ENCODE data around the gene NDRG3. TPM values are rescaled to one million over a fixed set of nuclear protein-coding genes. Genes with fewer than 3 reads are reported as not detected.

Gene NDRG3
- polyA plus RNA-seq, 1 donor from 2014 or later, result 61.0 TPM

- H2AFZ ChIP-seq (ENCODE audit: low read depth, low read length), result no peak overlapping the region
Observed at GRCh38 chr20:36775196-36775595, 29.3 kb upstream of the NDRG3 start.

DNA sequence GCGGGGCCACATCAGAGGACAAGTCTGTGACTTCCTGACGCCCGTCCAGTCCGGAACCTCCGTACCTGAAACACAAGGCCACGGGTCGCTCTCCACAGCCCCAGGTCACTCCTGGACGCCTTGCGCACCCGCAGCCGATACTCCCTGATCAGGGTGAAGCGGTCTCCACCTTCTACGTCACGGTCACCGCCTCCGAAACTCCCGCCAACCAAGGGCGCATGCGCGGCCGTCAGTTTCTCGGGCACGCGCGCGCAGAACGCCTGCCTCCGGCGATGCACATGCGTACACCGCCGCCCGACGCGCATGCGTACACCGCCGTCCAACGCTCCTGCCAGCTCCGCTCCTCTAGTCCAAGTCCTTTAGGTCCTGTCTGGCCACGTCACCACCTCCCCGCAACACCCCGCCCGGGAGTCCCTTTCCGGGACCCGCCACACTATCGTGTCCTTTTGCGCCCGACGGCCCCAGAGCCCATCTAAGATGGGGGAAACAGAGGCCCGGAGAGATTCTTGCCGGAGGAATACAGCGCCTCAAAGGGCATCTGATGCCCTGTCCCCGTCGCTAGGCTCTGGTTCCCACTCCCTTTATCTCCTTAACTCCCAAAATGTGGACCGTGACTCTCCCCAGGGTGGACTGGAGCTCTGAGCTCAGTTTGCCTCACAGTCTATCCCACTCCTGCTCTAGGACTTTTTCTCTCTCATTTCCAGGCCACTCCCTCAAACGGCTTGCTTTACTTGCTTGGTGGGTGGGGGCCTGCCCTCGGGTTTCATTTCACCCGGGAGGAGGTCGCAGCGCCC lies 27.9 kb upstream of the NDRG3 start, which contains the start of gene DSN1:
DSN1 (minus strand) TSS at position 167 of the 794 bp plus-strand sequence. CDS start 2,305 bp downstream, outside the sequence.
- TF ChIP-seq TAF1 (IDR thresholded peaks at IDR 0.05; ENCODE audit: low read depth), result peak; percentile 64
- no peak for TF ChIP-seq EZH2 (IDR thresholded peaks at IDR 0.05; ENCODE audit: borderline replicate concordance, insufficient read depth, low read length, poor library complexity, severe bottlenecking)
- peak; percentile 20 for TF ChIP-seq RAD21 (conservative IDR thresholded peaks at IDR 0.05)
- TF ChIP-seq EP300 (conservative IDR thresholded peaks at IDR 0.05; ENCODE audit: poor library complexity, severe bottlenecking), result no peak
- TF ChIP-seq, protein P1, sequence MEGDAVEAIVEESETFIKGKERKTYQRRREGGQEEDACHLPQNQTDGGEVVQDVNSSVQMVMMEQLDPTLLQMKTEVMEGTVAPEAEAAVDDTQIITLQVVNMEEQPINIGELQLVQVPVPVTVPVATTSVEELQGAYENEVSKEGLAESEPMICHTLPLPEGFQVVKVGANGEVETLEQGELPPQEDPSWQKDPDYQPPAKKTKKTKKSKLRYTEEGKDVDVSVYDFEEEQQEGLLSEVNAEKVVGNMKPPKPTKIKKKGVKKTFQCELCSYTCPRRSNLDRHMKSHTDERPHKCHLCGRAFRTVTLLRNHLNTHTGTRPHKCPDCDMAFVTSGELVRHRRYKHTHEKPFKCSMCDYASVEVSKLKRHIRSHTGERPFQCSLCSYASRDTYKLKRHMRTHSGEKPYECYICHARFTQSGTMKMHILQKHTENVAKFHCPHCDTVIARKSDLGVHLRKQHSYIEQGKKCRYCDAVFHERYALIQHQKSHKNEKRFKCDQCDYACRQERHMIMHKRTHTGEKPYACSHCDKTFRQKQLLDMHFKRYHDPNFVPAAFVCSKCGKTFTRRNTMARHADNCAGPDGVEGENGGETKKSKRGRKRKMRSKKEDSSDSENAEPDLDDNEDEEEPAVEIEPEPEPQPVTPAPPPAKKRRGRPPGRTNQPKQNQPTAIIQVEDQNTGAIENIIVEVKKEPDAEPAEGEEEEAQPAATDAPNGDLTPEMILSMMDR (IDR thresholded peaks at IDR 0.05; ENCODE audit: poor library complexity, severe bottlenecking), result no peak
- TF ChIP-seq, protein P2, sequence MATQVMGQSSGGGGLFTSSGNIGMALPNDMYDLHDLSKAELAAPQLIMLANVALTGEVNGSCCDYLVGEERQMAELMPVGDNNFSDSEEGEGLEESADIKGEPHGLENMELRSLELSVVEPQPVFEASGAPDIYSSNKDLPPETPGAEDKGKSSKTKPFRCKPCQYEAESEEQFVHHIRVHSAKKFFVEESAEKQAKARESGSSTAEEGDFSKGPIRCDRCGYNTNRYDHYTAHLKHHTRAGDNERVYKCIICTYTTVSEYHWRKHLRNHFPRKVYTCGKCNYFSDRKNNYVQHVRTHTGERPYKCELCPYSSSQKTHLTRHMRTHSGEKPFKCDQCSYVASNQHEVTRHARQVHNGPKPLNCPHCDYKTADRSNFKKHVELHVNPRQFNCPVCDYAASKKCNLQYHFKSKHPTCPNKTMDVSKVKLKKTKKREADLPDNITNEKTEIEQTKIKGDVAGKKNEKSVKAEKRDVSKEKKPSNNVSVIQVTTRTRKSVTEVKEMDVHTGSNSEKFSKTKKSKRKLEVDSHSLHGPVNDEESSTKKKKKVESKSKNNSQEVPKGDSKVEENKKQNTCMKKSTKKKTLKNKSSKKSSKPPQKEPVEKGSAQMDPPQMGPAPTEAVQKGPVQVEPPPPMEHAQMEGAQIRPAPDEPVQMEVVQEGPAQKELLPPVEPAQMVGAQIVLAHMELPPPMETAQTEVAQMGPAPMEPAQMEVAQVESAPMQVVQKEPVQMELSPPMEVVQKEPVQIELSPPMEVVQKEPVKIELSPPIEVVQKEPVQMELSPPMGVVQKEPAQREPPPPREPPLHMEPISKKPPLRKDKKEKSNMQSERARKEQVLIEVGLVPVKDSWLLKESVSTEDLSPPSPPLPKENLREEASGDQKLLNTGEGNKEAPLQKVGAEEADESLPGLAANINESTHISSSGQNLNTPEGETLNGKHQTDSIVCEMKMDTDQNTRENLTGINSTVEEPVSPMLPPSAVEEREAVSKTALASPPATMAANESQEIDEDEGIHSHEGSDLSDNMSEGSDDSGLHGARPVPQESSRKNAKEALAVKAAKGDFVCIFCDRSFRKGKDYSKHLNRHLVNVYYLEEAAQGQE (IDR thresholded peaks at IDR 0.05; ENCODE audit: borderline replicate concordance), result peak; percentile 38
- peak; percentile 36 for TF ChIP-seq SMC3 (conservative IDR thresholded peaks at IDR 0.05; ENCODE audit: poor library complexity)
- peak; percentile 87 for TF ChIP-seq MXI1 (conservative IDR thresholded peaks at IDR 0.05; ENCODE audit: poor library complexity, severe bottlenecking)
- TF ChIP-seq POLR2AphosphoS5 (IDR thresholded peaks at IDR 0.05), result peak; percentile 87
- H4K20me1 ChIP-seq (ENCODE audit: insufficient read depth), result no peaks in the 10 kb centered on the region
- no peaks in the 10 kb centered on the region for H3K36me3 ChIP-seq (ENCODE audit: insufficient read depth, low read length)
- H2AFZ ChIP-seq (ENCODE audit: low read depth, low read length), result peak within 1 kb of the TSS; percentile 93
- H3K9me2 ChIP-seq (ENCODE audit: insufficient read depth, low read length), result no peaks in the 10 kb centered on the region
- no peaks in the 10 kb centered on the region for H3K79me2 ChIP-seq (replicated peaks; ENCODE audit: insufficient read depth, low read length)
- H3K4me2 ChIP-seq (ENCODE audit: low read length), result peak within 1 kb of the TSS; percentile 90
- H3K4me3 ChIP-seq (ENCODE audit: low read length), result peak within 1 kb of the TSS; percentile 73
- no peaks in the 10 kb centered on the region for H3K9me3 ChIP-seq (ENCODE audit: low read length)
- no peaks in the 10 kb centered on the region for H3F3A ChIP-seq (ENCODE audit: insufficient read depth, low read length, poor library complexity, severe bottlenecking)
- no peaks in the 10 kb centered on the region for H3K27me3 ChIP-seq (ENCODE audit: insufficient read depth, low read depth, low read length)
- peak within 1 kb of the TSS; percentile 84 for H3K27ac ChIP-seq (ENCODE audit: low read length)
- peak within 1 kb of the TSS; percentile 85 for H3K9ac ChIP-seq (ENCODE audit: low read length)

More at GRCh38 chr20:36775196-36775595, 29.3 kb upstream of the NDRG3 start:
- no peaks in the 10 kb centered on the region for H4K20me1 ChIP-seq (ENCODE audit: insufficient read depth)
- no peaks in the 10 kb centered on the region for H3K27me3 ChIP-seq (ENCODE audit: insufficient read depth, low read depth, low read length)
- H3K36me3 ChIP-seq (ENCODE audit: insufficient read depth, low read length), result no peaks in the 10 kb centered on the region
- H3K27ac ChIP-seq (ENCODE audit: low read length), result no peak overlapping the region
- no peaks in the 10 kb centered on the region for H3K9me2 ChIP-seq (ENCODE audit: insufficient read depth, low read length)
- H3K4me3 ChIP-seq (ENCODE audit: low read length), result no peak overlapping the region
- no peaks in the 10 kb centered on the region for H3F3A ChIP-seq (ENCODE audit: insufficient read depth, low read length, poor library complexity, severe bottlenecking)
- H3K4me2 ChIP-seq (ENCODE audit: low read length), result no peak overlapping the region
- TF ChIP-seq EP300 (conservative IDR thresholded peaks at IDR 0.05; ENCODE audit: poor library complexity, severe bottlenecking) (no peak), SMC3 (conservative IDR thresholded peaks at IDR 0.05; ENCODE audit: poor library complexity) (no peak), TAF1 (IDR thresholded peaks at IDR 0.05; ENCODE audit: low read depth) (no peak), RAD21 (conservative IDR thresholded peaks at IDR 0.05) (no peak), MXI1 (conservative IDR thresholded peaks at IDR 0.05; ENCODE audit: poor library complexity, severe bottlenecking) (no peak), EZH2 (IDR thresholded peaks at IDR 0.05; ENCODE audit: borderline replicate concordance, insufficient read depth, low read length, poor library complexity, severe bottlenecking) (no peak), POLR2AphosphoS5 (IDR thresholded peaks at IDR 0.05) (no peak)
- TF ChIP-seq, protein P2 (IDR thresholded peaks at IDR 0.05; ENCODE audit: borderline replicate concordance), result no peak
- TF ChIP-seq, protein P1 (IDR thresholded peaks at IDR 0.05; ENCODE audit: poor library complexity, severe bottlenecking), result no peak
- H3K9ac ChIP-seq (ENCODE audit: low read length), result no peak overlapping the region
- H3K79me2 ChIP-seq (replicated peaks; ENCODE audit: insufficient read depth, low read length), result no peaks in the 10 kb centered on the region
- no peaks in the 10 kb centered on the region for H3K9me3 ChIP-seq (ENCODE audit: low read length)
